MM.1S (cell line): ENCODE measurements around the gene S100A9.

Source experiments
- DNase-seq: peaks from one replicate; pipeline ENCODE4 v3.0.0-alpha.2; 2015
- H2AFZ ChIP-seq: fragments of 300-600 bp; sonication (generic); 2 replicates; pipeline ENCODE4 v1.6.0; 2016; ENCODE audit warnings: antibody characterized with exemption, low read length
- H3F3A ChIP-seq: fragments of 300-600 bp; sonication (generic); 2 replicates; pipeline ENCODE4 v1.6.1; 2016; ENCODE audit warnings: mild to moderate bottlenecking, antibody characterized with exemption, low read length, moderate library complexity, mixed read lengths; ENCODE audit not compliant: insufficient read depth
- H3K27ac ChIP-seq: fragments of 300-600 bp; sonication (generic); 2 replicates; pipeline ENCODE4 v1.5.1; 2016; ENCODE audit warnings: mild to moderate bottlenecking, low read length
- H3K27me3 ChIP-seq: fragments of 300-600 bp; sonication (generic); replicated peaks from 2 replicates; pipeline ENCODE4 v1.6.0; 2016; ENCODE audit warnings: low read length; ENCODE audit not compliant: insufficient read depth
- H3K36me3 ChIP-seq: fragments of 300-600 bp; sonication (generic); replicated peaks from 2 replicates; pipeline ENCODE4 v1.6.1; 2016; ENCODE audit warnings: mild to moderate bottlenecking, low read length, mixed read lengths; ENCODE audit not compliant: insufficient read depth
- H3K4me1 ChIP-seq: fragments of 300-600 bp; sonication (generic); 2 replicates; pipeline ENCODE4 v1.6.1; 2016; ENCODE audit warnings: low read length, mixed read lengths
- H3K4me2 ChIP-seq: fragments of 300-600 bp; sonication (generic); 2 replicates; pipeline ENCODE4 v1.6.0; 2016; ENCODE audit warnings: low read depth, low read length
- H3K4me3 ChIP-seq: fragments of 300-600 bp; sonication (generic); 2 replicates; pipeline ENCODE4 v1.5.1; 2016; ENCODE audit warnings: low read length, mixed read lengths
- H3K79me2 ChIP-seq: fragments of 300-600 bp; sonication (generic); 2 replicates; pipeline ENCODE4 v1.6.1; 2016; ENCODE audit warnings: mixed run types, low read length, mixed read lengths
- H3K9ac ChIP-seq: fragments of 300-600 bp; sonication (generic); 2 replicates; pipeline ENCODE4 v1.6.1; 2016; ENCODE audit warnings: low read length, mixed read lengths
- H3K9me2 ChIP-seq: fragments of 300-600 bp; sonication (generic); replicated peaks from 2 replicates; pipeline ENCODE4 v1.6.1; 2016; ENCODE audit warnings: mild to moderate bottlenecking, low read length, mixed read lengths; ENCODE audit not compliant: insufficient read depth
- H3K9me3 ChIP-seq: fragments of 300-600 bp; sonication (generic); replicated peaks from 2 replicates; pipeline ENCODE4 v1.6.1; 2016; ENCODE audit warnings: mild to moderate bottlenecking, low read length, mixed read lengths; ENCODE audit not compliant: insufficient read depth
- H4K20me1 ChIP-seq: fragments of 300-600 bp; sonication (generic); 2 replicates; pipeline ENCODE4 v1.6.1; 2016; ENCODE audit warnings: mild to moderate bottlenecking, low read length, moderate library complexity, mixed read lengths; ENCODE audit not compliant: insufficient read depth
- EZH2 ChIP-seq: fragments of 300-600 bp; sonication (generic); optimal IDR thresholded peaks from 2 replicates; pipeline ENCODE3; 2017; ENCODE audit warnings: low read depth, mild to moderate bottlenecking, antibody characterized with exemption, low read length, mixed read lengths
- EZH2phosphoT487 ChIP-seq: fragments of 300-600 bp; sonication (generic); IDR thresholded peaks from 2 replicates; pipeline ENCODE4 v1.6.1; 2018; ENCODE audit warnings: antibody characterized with exemption, low read length
- TF ChIP-seq, protein P1 (sequence below): fragments of 300-600 bp; sonication (generic); IDR thresholded peaks from 2 replicates; pipeline ENCODE4 v1.5.1; 2016; ENCODE audit warnings: antibody characterized with exemption, low read length, mixed read lengths

The S100A9 gene

DNA sequence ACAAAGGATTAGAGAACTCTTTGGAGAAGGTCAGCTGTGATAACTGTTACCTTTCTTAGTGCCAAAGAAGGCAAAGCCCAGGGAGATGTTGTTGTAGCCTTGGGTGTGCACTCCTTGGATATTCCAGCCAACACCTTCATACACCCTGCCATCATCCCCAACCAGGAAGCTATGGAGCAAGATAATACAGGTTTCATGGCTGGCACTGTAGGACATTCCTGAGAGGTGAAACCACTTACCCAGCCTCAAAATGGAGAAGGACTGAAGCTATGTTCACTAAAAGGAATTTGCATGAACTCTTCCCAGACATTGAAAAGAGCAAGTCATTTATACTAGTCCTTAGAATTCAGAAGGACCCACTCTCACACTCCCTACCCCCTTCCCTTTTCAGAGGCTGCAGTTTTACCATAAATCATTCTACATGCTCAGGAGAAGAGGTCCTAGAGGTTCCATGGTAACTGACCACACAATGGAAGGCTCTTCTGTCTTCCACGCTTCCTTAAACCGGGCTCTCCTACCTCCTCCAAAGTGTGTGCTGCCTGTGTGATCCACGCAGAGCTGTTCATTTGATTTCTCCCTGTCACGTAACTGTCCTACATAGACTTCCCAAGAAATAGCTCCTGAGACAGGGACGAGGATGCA, 14.5 kb upstream of the S100A9 start:
- Histone ChIP-seq H3K36me3 (no peaks in the 10 kb centered on the region), H3K9me3 (no peaks in the 10 kb centered on the region), H3K27me3 (no peaks in the 10 kb centered on the region), H3K4me3 (no peak overlapping the region), H3F3A (peaks cover 10% of the 10 kb centered on the region; the same call in 1 of the 2 replicates), H4K20me1 (no peaks in the 10 kb centered on the region), H3K9ac (no peak overlapping the region), H3K4me1 (peaks cover 29% of the 10 kb centered on the region), H3K4me2 (peak overlapping the region; percentile 21; the same call in 1 of the 2 replicates), H3K9me2 (no peaks in the 10 kb centered on the region), H3K27ac (peak overlapping the region; percentile 42; the same call in 1 of the 2 replicates), H3K79me2 (no peaks in the 10 kb centered on the region), H2AFZ (0 out of 2 replicates have a peak overlapping the region, but pooled peaks have one; percentile 16)
- TF ChIP-seq EZH2phosphoT487 (no peak), EZH2 (no peak)
- TF ChIP-seq, protein P1, sequence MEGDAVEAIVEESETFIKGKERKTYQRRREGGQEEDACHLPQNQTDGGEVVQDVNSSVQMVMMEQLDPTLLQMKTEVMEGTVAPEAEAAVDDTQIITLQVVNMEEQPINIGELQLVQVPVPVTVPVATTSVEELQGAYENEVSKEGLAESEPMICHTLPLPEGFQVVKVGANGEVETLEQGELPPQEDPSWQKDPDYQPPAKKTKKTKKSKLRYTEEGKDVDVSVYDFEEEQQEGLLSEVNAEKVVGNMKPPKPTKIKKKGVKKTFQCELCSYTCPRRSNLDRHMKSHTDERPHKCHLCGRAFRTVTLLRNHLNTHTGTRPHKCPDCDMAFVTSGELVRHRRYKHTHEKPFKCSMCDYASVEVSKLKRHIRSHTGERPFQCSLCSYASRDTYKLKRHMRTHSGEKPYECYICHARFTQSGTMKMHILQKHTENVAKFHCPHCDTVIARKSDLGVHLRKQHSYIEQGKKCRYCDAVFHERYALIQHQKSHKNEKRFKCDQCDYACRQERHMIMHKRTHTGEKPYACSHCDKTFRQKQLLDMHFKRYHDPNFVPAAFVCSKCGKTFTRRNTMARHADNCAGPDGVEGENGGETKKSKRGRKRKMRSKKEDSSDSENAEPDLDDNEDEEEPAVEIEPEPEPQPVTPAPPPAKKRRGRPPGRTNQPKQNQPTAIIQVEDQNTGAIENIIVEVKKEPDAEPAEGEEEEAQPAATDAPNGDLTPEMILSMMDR: no peak
- no peak for DNase-seq

DNA sequence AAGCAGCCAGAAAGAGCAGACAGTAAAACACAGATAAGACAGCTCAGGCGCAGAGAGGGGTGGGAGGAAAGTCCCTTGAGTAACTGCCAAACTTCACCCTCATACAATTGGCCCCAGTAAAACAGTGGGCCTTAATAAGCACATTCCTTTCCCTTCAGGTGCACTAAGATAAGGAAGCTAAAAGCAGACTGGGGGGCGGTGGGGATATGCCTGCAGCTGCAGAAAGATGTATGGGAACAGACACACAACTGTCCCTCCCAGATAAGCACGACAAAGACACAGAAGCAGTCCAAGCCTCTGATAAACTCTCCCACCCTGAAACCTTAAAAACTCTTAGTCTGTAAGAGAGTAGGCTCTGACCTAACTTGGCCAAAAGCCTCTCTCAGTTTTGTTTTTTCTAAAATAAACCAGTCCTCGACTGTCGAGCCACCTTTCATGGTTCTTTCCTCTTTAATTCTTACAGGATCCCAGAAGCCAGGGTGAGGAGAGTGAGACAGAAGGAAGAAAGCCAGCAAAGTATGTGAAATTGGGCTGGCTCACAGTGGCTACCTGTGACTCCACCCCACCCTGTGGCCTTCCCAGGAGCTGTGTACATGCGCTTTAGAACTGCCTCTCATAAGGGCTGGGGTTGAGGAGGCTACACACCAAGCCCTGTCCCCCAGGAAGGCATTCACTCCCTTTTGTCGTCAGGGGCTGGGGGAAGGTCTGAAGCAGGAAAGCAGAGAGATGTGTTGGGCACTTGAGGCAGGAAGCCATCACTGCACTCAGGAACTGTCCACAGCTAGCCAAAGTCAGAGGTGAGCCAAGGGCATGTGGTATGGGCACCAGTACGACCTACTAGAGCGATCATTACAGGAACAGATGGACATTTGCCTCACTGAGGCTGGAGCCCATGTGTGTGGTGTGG, 13.6 kb upstream of the S100A9 start:
- TF ChIP-seq EZH2phosphoT487 (no peak), EZH2 (no peak)
- TF ChIP-seq, protein P1: no peak
- no peak overlapping the region for H3K9ac ChIP-seq
- H3K4me3 ChIP-seq: no peak overlapping the region
- peak overlapping the region; percentile 21; the same call in 1 of the 2 replicates for H3K4me2 ChIP-seq
- H3K9me3 ChIP-seq: no peaks in the 10 kb centered on the region
- DNase-seq: peak; percentile 56
- H4K20me1 ChIP-seq: no peaks in the 10 kb centered on the region
- H3K9me2 ChIP-seq: no peaks in the 10 kb centered on the region
- H3K27me3 ChIP-seq: no peaks in the 10 kb centered on the region
- peaks cover 29% of the 10 kb centered on the region for H3K4me1 ChIP-seq
- H2AFZ ChIP-seq: peak overlapping the region; percentile 45
- H3K79me2 ChIP-seq: no peaks in the 10 kb centered on the region
- peak overlapping the region; percentile 42; the same call in 1 of the 2 replicates for H3K27ac ChIP-seq
- no peaks in the 10 kb centered on the region for H3K36me3 ChIP-seq
- peaks cover 10% of the 10 kb centered on the region; the same call in 1 of the 2 replicates for H3F3A ChIP-seq

GRCh38 chr1:153344718-153345025, 13.0 kb upstream of the S100A9 start:
- Histone ChIP-seq H3K27ac (no peak overlapping the region), H3K4me1 (peaks cover 29% of the 10 kb centered on the region), H3K4me2 (no peak overlapping the region), H3F3A (peaks cover 10% of the 10 kb centered on the region; the same call in 1 of the 2 replicates), H3K27me3 (no peaks in the 10 kb centered on the region), H4K20me1 (no peaks in the 10 kb centered on the region), H2AFZ (no peak overlapping the region; the same call in 1 of the 2 replicates), H3K79me2 (no peaks in the 10 kb centered on the region), H3K4me3 (no peak overlapping the region), H3K36me3 (no peaks in the 10 kb centered on the region), H3K9me3 (no peaks in the 10 kb centered on the region), H3K9me2 (no peaks in the 10 kb centered on the region), H3K9ac (no peak overlapping the region)
- no peak for DNase-seq
- no peak for TF ChIP-seq EZH2
- no peak for TF ChIP-seq EZH2phosphoT487
- TF ChIP-seq, protein P1: no peak
